Measurements from ENCODE around the gene OR9A2.
"Not testable (repeated sequence)": the region's sequence is repeated elsewhere in the genome, so short reads cannot be mapped to it uniquely, and the experiment has no call there.

OR9A2 gene

DNA sequence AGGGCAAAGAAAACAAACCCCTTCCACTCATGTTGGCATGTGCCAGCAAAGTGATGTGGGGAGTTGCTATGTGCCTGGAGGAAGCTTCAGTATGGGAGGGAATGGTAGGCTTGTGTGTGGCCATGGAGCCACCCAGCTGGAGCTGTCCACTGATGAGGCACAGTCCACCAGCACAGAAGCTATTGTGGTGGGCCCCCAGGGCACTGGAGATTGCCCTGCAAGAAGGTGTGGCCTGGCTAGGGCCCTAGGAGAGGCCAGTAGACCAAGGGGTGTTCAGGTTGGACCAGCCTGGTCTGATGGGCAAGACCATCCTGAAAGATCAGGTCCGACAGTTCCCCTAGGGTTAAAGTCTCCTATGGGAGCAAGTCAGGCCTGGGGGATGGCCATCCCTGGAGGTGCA, 42.6 kb downstream of the OR9A2 start:
- DNase-seq (ENCODE audit: low read depth): no peak
- TF ChIP-seq, protein P1, sequence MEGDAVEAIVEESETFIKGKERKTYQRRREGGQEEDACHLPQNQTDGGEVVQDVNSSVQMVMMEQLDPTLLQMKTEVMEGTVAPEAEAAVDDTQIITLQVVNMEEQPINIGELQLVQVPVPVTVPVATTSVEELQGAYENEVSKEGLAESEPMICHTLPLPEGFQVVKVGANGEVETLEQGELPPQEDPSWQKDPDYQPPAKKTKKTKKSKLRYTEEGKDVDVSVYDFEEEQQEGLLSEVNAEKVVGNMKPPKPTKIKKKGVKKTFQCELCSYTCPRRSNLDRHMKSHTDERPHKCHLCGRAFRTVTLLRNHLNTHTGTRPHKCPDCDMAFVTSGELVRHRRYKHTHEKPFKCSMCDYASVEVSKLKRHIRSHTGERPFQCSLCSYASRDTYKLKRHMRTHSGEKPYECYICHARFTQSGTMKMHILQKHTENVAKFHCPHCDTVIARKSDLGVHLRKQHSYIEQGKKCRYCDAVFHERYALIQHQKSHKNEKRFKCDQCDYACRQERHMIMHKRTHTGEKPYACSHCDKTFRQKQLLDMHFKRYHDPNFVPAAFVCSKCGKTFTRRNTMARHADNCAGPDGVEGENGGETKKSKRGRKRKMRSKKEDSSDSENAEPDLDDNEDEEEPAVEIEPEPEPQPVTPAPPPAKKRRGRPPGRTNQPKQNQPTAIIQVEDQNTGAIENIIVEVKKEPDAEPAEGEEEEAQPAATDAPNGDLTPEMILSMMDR (IDR thresholded peaks at IDR 0.05; ENCODE audit: low read length, missing control alignments): no peak
- H3K4me3 ChIP-seq (replicated peaks; ENCODE audit: low read depth, low read length): no peak overlapping the region

DNA sequence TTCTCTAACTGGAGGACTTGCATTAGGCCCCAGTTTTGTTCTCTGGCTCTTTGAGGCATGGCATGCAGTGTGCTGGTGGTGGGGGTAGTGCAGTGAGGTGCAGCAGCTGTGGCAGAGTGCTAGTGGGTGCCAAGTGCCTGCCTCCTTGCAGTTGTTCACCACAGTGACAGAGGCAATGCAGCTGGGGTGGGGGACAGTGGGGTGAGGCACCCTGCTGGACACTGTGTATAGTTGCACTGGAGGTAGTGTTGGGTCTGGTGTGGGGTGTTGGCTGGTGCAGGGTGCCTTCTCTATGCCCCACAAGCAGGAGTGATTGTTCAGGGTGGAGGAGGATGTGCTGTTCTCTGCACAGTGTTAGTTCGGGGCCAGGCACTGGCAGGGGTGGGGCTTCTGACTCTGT, 43.1 kb downstream of the OR9A2 start:
- H3K4me3 ChIP-seq (replicated peaks; ENCODE audit: low read depth, low read length): no peak overlapping the region
- DNase-seq (ENCODE audit: low read depth): no peak
- TF ChIP-seq, protein P1 (IDR thresholded peaks at IDR 0.05; ENCODE audit: low read length, missing control alignments): no peak

DNA sequence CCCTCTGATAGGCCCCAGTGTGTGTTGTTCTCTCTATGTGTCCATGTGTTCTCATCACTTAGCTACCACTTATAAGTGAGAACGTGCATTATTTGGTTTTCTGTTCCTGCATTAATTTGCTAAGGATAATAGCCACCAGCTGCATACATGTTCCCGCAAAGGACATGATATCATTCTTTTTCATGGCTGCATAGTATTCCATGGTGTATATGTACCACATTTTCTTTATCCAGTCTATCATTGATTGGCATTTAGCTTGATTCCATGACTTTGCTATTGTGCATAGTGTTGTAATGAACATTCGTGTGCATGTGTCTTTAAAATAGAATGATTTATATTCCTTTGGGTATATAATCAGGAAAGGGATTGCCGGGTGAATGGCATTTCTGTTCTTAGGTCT, 48.5 kb downstream of the OR9A2 start:
- not testable (repeated sequence) for DNase-seq (ENCODE audit: low read depth)

More for the DNA sequence above, 48.5 kb downstream of the OR9A2 start:
- H3K4me3 ChIP-seq (replicated peaks; ENCODE audit: low read depth, low read length): not testable (repeated sequence)

Measured in fibroblast of pulmonary artery (primary cell).